Dedifferentiated amniotic fluid mesenchymal stem cell (primary cell): ENCODE results near the gene YRDC.
A peak's percentile ranks its signal among the peaks of the same experiment; 100 is the strongest.

ENCODE experiments used
- DNase-seq: peaks from one replicate; pipeline ENCODE4 v3.0.0-alpha.2; 2016; ENCODE audit errors: extremely low spot score

Gene YRDC

DNA sequence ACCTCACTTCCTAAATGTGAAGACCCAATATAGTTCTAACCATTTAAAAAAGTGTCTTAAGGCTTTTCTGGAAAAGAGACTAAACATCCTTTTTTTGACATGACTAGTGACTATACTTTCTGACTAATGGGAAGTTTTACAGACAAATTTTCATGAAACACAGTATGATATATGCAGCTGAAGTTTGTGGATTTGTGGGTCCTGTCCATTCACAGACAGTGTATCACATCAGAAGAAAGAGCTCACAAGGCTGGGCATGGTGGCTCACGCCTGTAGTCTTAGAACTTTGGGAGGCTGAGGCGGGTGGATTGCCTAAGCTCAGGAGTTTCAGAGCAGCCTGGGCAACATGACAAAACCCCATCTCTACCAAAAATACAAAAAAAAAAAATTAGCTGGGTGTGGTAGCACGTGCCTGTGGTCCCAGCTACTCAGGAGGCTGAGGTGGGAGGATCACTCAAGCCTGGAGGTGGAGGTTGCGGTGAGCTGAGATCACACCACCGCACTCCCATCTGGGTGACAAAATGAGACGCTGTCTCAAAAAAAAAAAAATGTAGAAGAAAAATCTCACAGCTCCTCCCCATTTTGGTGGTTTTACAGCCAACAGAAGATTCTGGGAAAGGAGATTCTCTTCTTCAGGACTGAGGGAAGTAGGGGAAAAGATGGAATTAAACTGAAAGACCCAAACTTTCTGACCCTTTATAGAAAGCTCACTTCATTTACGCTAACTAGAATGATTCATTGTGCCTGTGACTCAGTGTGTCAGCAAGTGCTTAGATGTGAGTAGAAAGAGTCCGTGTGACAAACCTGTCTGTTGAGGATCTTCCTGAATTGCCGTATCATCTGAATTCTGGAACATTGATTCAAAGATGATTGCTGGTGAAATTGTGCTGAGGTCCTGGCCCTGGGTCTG, 15.2 kb upstream of the YRDC start:
- DNase-seq: no peak

DNA sequence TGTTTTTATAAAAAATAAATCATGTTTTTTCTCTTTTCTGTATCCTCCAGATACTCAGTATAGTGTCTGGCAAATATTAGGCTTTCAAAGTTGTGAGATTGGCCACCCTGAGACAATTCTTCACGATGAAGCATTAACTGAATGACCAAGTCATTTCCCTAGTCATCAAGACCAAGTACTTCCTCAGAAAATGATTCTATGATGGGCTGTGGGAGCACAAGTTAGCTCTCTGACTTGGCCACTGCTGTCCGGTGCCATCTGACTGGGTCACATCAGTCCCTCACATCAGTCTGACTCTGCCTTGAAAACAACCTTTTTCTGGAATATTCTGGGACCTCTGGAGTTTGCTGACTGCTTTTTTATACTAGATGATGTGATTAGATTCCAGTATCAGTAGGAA, 13.5 kb upstream of the YRDC start:
- no peak for DNase-seq

DNA sequence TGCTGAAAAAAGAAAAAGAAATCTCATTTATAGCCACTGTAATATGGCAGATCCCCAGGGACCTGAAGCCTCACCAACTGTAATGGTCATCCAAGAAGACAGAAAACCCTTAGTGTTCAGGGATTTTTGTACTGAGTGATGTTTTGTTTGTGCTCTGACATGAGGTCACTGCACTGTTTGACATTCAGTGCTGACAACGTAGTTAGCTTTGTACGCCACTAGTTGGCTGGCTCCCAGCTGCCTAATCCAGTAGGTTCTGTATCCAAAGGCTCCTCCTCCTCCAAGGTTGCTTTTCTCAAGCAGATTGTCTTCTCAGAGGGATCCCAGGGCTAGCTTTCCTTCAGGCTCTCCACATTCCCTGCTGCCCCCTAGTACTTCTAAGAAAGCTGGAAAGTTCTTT, 9.5 kb upstream of the YRDC start:
- DNase-seq: no peak

DNA sequence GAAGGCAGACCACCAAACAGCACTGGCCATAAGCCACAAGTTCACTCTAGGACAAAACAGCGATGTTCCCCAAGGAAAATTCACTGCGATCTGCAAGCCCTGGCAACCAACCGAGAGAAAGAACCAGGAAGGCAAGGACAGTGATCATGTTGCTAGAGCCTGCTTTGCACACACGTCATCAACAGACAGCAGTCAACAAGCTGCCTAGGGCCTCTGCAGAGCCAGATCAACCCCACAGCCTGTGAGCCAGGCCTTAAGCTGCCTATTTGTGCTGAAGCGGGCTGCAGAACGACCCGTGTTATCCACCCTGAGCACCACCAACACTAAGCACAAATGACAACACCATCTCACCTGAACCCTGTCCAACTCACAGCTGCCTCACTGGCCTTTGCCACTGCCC, 6.2 kb upstream of the YRDC start:
- no peak for DNase-seq

DNA sequence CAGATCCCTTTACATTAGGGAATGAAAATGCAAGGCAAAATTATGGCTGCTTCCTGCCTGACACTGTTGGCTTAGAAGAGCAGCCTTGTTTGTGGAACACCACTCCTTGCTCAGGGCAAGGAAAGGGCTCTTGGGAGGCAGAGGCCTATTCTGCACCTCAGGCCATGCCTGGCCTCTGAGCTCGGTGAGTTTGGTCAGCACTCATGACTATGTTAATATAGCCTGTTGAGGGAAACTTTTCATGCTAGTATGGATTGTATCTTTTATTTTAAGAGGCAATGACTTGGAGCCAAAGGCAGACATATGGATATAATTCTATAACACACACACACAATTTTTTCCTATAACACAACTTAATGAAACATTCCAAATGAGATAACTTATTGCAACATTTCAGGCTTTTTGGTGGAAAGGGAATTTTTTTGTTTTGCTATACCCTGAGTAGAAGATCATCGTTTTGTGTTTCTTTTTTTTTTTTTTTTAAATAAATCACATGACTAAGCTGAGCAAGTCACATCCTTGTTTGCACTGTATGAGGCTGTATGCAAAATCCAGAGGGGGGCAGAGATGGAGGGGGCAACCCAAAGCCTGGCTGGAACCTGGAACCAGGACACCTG, 5.6 kb upstream of the YRDC start:
- no peak for DNase-seq

DNA sequence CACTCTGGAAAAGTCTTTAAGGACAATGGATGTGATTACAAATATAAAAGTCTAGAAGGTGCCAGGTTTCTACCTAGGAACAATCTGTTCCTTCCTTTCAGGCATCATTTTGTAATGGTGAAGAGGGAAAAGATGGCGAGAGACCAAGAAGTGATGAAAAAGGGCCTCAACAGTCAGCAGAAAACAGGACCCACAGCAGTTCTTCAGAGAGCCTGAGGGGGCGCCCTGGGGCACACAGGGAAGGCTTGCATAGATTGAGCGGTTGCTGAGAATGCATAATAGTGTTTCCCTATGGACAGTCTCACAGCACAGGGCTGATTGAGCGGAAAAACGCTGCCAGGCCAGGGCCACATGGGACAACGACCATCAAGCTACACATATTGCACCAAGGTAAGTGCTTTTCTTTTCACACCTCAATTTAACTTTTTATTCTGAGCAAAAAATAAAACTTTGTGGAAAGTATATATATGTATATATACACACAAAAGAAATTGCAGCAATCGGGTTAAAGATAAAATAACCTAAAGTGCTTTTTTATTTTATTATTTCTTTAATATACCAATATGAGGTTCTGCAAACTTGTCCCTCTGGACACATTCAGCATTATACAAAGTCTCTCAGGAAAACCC, 3.1 kb upstream of the YRDC start:
- peak; percentile 70 for DNase-seq

DNA sequence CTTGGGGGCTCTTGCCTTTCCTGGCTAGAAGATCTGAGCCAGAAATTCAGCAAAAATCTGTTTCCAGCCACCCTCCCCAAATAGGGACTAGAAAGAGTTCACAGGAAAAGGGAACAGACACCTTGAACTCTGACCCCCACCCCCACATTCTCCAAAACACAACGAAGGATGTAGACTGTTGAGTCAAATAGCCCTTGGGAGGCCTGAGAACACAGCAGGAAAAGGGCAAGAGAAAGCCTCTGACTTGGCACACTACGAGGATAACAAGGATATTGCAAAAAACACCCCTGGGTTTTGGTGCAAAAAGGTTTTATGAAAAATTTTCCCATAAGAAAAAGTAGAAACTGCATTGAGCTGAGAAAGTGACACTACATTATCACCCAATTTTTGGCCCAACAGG, 1.9 kb upstream of the YRDC start:
- DNase-seq: no peak

DNA sequence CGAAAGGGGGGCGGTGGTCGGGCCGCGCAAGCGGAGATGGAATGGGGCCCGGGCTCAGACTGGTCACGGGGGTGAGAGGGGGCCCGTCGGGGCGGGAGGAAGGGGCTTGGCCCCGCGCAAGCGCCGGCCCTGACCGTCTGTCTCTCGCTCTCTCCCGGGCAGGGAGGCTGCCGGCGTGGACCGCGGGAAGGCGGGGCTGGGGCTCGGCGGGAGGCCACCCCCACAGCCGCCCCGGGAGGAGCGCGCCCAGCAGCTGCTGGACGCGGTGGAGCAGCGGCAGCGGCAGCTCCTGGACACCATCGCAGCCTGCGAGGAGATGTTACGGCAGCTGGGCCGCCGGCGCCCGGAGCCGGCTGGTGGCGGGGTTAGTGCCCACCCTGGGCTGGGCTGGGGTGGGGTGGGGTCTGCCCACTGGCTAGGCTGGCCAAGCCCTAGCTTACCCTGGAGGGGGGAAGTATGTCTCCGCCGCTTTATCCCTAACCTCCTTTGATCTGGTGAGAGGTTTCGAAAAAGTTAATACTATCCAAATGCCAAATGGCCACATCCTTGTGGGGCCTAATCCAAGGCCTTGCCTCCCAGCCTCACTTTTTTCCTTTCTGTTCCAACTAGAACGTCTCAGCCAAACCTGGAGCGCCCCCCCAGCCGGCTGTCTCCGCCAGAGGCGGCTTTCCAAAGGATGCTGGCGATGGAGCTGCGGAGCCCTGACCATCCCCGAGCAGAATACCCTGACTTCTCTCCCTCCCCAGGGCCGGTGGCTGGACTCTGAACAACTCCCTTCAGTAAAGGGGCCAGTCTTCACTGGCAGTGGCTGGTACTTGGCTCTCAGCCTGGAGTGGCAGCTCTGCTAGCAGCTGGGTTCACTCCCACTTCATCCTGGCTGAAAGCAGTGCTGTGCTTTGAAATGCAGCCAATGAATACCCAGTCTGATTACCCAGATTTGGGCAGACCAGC, 636 bp upstream of the YRDC start:
- DNase-seq: peak; percentile 67

DNA sequence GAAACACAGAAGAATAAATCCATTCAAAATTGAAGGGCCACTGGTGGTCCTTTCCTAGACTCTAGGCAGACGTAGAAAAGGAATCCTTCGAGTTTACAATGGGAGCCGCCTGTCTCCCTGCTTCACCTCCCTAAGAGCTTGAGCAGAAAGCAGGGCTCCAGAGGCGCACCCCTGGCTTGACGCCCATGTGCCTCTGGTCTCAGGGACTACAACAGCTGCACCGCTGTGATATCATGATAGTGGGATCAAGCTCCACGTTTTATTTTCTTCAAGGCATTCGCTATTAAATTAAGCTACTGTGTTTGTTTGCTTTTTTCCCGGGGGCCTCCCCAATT, 821 bp downstream of the YRDC start:
- DNase-seq: no peak

DNA sequence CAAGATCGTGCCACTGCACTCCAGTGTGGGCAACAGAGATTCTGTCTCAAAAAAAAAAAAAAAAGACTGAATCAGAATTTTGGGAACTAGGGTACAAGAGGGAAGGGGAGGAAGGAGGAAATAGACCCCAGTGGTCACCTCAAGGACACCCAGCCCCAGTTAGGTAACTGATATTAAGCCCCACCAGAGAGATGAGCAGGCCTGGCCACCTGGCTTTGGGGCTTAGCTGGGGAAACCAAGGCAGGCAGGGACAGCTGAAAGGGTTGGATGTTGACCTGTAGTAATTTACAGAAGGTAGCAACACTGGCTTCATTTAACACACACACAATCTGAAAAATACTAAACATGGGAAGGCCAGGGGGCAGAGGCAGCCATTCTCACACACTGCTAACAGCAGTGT, 5.6 kb downstream of the YRDC start:
- DNase-seq: no peak

DNA sequence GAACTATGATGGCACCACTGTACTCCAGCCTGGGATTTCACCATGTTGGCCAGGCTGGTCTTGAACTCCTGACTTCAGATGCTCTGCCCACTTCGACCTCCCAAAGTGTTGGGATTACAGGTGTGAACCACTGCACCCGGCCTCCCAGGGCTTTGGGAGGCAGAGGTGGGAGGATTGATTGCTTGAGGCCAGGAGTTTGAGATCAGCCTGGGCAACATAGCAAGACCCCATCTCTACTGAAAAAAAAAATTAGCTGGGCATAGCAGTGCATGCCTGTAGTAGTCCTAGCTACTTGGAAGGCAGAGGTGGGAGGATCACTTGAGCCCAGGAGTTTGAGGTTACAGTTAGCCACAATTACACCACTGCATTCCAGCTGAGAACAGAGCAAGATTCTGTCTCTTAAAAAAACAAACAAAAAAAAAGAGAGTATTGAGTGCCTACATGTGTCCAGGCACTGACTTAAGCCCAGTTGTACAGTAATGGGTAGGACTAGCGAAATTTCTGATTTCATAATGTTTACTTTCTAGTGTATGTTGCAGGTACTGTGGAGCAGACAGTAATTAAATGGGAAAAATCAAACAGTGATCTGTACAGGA, 10.2 kb downstream of the YRDC start:
- DNase-seq: peak; percentile 31

DNA sequence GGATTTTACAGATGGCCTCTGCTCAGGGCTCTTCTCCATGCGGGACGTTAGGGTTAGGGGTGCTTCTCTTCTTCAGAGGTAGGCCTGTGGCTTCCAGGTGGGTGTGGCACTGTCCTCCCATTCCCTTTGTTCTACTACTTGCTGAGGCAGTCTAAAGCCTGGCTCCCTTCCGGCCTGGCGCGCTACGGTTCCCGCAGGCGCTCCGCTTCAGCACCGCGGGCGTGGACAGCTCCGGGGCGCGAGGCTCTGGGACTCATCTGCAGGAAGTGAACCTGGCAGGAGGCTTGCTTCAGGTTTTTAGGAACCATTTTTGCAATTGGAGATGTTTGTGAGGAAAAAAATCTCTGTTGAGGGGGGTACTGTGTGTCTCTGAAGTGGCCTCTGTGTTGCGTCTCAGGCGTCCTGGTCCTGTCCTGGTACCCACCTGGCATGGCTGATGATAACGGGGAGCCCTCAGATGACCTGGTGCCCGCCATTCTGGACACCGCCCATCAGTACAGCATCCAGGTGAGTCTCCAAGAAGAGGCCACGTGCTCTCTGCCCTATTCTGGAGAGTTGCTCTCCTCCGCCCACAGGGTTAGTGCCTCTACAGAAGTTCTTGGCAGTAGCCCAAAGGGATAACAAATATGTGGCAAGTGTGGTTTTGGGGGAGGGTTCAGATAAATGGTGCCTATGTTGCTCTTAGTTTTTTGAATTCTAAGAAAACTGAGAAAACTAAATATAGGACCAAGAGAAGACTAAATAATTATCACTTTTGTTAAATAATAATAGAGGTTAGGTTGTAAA, 12.5 kb downstream of the YRDC start:
- no peak for DNase-seq

DNA sequence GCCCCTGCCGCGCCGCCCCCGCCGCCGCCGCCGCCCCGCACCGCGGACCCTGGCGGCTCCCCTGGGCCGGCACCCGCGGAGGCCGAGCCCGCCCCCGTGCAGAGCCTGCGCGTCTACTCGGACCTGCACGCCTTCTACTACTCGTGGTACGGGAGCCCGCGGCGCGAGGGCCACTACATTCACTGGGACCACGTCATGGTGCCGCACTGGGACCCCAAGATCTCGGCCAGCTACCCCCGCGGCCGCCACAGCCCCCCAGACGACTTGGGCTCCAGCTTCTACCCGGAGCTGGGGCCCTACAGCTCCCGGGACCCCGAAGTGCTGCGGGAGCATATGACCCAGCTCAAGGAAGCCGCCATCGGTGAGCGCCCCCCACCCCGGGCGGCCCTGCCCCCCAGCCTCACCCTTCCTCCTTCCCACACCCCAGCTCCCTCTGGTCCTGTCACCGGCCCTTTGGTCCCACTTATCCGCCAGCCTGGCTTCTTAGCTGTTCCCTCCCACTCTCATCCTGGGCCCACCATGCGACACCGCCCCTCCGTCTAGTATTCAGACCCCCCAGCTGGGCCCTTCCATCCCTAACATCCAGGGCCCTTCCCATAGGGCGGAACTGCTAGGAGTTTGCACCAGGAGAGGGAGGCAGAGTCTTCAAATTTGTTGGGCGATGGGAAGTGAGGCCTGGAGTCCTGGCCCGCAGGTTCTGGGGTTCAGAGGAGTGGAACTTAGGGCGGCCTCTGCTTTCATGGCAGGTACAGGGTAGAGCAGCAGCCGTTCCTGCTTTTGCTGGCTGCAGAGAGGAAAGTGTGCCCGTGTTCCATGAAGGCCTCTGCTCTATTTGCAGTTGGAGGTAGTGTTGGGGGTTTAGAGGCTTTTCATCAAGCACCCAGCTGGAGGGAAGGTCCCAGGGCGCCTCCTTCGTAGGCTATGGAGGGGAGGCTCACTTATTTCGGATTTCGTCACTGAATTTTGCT, 13.4 kb downstream of the YRDC start:
- no peak for DNase-seq

DNA sequence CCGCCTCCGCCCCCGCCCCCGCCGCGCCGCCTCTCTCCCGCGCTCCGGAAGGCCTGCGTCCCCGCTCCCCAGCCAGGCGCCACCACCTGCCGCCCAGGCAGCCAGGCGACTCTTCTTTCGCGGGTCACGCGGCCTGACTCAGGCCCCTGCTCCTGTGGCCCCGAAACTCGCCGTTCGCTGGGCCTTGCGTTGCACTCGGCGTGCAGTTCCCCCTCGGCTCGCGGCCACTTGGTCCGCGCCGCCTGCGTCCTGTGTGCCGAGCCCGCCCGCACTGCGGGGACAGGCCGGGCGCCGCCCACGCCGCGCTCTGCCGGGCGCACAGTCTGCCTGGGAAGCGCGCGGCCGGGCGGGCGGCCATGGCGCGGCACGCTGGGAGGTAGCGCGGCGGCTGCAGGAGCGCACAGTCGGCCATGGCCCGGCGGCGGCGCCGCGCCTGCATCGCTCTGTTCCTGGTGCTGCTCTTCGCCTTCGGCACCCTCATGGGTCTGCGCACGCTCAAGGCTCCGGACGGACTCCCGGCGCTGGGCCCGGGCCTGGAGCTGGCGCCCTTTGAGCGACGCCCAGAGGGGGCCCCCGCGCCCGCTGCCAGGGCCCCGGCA, 14.1 kb downstream of the YRDC start, which contains the start of gene MANEAL:
Gene MANEAL, plus strand, starts transcription at position 75 of the 599 bp plus-strand sequence. Its CDS starts 336 bp downstream, at position 411.
- peak; percentile 15 for DNase-seq

DNA sequence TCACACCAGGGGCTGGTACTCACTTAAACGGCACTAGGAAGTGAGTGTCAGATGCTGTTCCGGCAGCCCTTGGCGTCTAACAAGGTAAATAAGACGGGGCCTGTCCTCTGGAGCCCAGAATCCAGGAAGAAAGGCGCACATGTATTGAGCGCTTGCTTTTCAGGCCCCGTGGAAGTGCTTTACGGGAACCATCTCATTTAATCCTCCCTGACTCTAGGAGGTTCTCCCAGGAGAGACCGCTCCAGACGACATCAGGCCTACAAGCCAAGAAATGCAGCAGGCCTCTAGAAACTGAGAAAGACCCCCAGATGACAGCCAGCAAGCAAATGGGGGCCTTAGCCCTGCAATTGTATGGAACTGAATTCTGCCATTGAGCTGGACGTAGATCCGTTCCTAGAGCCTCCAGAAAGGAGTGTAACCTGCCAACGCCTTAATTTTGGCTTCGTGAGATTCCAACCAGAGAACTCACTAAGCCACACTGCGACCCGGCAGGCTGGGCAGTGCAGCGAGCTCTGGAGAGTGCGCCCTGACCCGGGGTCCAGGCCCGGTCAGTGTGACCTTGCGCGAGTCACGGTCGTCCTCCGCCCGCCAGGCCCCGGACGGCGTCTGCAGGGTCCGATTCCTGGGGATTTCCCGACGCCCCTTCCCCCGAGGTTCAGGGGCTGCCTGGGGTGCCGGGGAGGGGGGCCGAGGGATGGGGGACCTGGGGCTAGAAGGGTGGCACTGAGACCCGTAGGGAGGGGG, 14.9 kb downstream of the YRDC start:
- no peak for DNase-seq

DNA sequence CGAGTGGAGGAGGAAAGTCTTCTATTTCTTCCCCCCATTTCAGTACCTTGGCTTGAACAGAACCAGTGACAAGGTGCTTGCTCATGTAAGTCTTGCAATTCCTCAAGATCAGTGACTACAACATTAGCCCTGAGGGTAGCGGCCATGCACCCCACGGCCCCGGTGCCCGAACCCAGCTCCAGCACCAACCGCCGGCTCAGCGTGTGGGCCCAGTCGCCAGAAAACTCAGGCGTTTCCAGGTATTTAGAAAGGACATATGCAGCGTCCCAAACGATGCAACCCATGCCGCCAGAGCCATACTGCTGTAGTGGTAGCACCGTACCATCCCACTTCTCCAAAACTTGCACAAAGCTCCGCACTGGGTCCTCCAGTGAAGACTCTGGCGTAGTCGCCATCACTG, 25.5 kb downstream of the YRDC start:
- no peak for DNase-seq

DNA sequence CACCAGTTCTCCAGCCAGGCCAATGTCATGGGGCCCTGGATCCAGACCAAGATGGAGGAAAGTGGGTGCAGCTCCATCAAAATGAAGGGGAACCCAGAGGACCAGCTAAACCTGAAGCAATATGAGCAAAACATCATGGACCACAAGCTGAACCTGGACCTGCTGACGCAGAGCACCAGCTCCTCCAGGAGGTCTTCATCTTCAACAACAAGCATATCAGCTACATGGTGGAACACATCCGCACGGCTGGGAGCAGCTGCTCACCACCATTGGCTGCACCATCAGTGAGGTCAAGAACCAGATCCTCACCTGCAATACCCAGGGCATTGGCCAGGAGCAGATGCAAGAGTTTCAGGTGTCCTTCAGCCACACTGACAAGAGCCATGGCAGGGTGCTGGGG, 29.4 kb downstream of the YRDC start:
- no peak for DNase-seq

DNA sequence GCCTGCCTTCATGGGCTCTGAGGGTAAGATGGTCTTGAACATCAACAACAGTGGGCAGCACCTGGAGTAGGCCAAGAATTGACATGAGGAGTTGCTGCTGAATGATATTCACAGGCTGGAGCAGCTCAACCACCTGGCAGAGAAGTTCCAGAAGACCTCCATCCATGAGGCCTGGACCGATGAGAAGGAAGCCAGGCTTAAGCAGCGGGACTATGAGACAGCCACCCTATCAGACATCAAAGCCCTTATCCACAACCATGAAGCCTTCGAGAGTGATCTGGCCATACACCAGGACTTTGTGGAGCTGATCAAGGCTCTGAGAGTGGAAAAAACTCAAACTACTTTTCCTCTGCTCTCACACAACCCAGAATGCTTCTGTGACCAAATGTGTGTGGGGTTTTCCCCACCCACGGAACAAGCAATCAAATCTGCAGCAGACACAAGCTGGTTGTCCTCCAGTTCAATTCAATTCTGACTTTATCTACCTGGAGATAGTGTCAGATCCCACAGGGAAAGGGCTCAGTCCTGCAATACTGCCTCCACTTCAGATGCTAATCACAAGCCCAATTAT, 31.0 kb downstream of the YRDC start:
- DNase-seq: no peak
